Activated CD4-positive, alpha-beta T cell treated with anti-CD3 and anti-CD28 coated beads, Interleukin-2, amount 10 ng/mL, durations not matched to agents 7 days and 5 days (primary cell): ENCODE results near the gene ZNF3. TPM values are rescaled to one million over a fixed set of nuclear protein-coding genes. Genes with fewer than 3 reads are reported as not detected.

Experiments
- CTCF ChIA-PET: fragments of 350-600 bp; sonication (Branson Sonifier 250); formaldehyde crosslinking; loops from one replicate; lab custom pipeline; 2021; ENCODE audit warnings: antibody characterized with exemption; lab: Charles Lee
- POLR2A ChIA-PET: fragments of 350-600 bp; sonication (Branson Sonifier 250); formaldehyde crosslinking; loops from one replicate; lab custom pipeline; 2021; ENCODE audit warnings: antibody characterized with exemption; lab: Charles Lee
- DNase-seq: peaks from one replicate; pipeline ENCODE4 v3.0.0-alpha.2; 2020
- H3K27ac Mint-ChIP-seq: one replicate; pipeline ENCODE4 v1.8.0; 2021; ENCODE audit warnings: mild to moderate bottlenecking, moderate library complexity, mixed read lengths
- H3K27me3 Mint-ChIP-seq: one replicate; pipeline ENCODE4 v1.8.0; 2021; ENCODE audit warnings: mixed read lengths
- H3K36me3 Mint-ChIP-seq: one replicate; pipeline ENCODE4 v1.8.0; 2021; ENCODE audit warnings: low read depth, mixed read lengths
- H3K4me1 Mint-ChIP-seq: one replicate; pipeline ENCODE4 v1.8.0; 2021; ENCODE audit warnings: mixed read lengths
- H3K4me3 Mint-ChIP-seq: one replicate; pipeline ENCODE4 v1.8.0; 2021; ENCODE audit warnings: mild to moderate bottlenecking, moderate library complexity, mixed read lengths
- H3K9me3 Mint-ChIP-seq: one replicate; pipeline ENCODE4 v1.8.0; 2021; ENCODE audit warnings: mixed read lengths
- total RNA-seq, 2 experiments: library from RNA; stranded (reverse); gene quantifications; one replicate each; pipeline ENCODE4 v1.2.3, GENCODE V29; 2021

The ZNF3 gene
- total RNA-seq, 2 experiments from 2014 or later = 24.5 to 28.3 TPM

DNA sequence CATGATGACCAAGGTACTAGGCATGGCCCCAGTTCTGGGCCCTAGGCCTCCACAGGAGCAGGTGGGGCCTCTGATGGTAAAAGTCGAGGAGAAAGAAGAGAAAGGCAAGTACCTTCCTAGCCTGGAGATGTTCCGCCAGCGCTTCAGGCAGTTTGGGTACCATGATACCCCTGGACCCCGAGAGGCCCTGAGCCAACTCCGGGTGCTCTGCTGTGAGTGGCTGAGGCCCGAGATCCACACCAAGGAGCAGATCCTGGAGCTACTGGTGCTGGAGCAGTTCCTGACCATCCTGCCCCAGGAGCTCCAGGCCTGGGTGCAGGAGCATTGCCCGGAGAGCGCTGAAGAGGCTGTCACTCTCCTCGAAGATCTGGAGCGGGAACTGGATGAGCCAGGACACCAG lies 24.5 kb downstream of the ZNF3 start:
- no peaks in the 10 kb centered on the region for H3K27me3 Mint-ChIP-seq
- no peak for DNase-seq
- H3K4me3 Mint-ChIP-seq = no peak overlapping the region
- H3K27ac Mint-ChIP-seq = no peak overlapping the region
- H3K4me1 Mint-ChIP-seq = peaks cover 4% of the 10 kb centered on the region
- ChIA-PET POLR2A (no interaction called here), CTCF (interaction anchor here (0.5 to 1.4 kb wide), 2 partner anchors 19 to 31 kb away, joined by 4 to 6 read pairs; no protein-coding TSS in a partner anchor)
- no peaks in the 10 kb centered on the region for H3K9me3 Mint-ChIP-seq
- peaks cover 8% of the 10 kb centered on the region for H3K36me3 Mint-ChIP-seq

DNA sequence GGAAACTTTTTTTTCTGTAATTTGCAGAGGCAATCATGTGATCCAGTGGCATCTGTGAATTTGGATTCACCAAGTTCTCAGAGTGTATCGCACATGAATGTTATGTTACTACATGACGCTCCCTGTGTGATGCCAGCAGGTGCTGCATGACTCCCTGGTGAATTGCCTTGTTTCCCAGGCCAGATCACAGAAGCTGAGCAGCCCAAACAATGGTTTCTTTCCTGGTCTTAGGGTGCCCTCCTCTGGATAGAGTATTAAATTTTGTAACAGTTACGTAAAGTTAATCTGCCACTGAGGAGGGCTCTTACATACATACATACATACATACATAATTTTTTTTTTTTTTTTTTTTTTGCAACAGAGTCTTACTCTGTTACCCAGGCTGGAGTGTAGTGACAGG lies 28.3 kb downstream of the ZNF3 start:
- CTCF ChIA-PET = interaction anchor here (0.6 to 1.8 kb wide), 13 partner anchors 9 to 152 kb away, joined by 3 to 7 read pairs (median 4); no protein-coding TSS in a partner anchor
- no peaks in the 10 kb centered on the region for H3K9me3 Mint-ChIP-seq
- H3K36me3 Mint-ChIP-seq = peaks cover 4% of the 10 kb centered on the region
- peak; percentile 64 for DNase-seq
- H3K4me3 Mint-ChIP-seq = no peak overlapping the region
- H3K4me1 Mint-ChIP-seq = peaks cover 28% of the 10 kb centered on the region
- no peak overlapping the region for H3K27ac Mint-ChIP-seq
- POLR2A ChIA-PET = interaction anchor here (0.6 kb wide), 1 partner anchor 25 kb away, joined by 3 read pairs; no protein-coding TSS in a partner anchor
- H3K27me3 Mint-ChIP-seq = no peaks in the 10 kb centered on the region

DNA sequence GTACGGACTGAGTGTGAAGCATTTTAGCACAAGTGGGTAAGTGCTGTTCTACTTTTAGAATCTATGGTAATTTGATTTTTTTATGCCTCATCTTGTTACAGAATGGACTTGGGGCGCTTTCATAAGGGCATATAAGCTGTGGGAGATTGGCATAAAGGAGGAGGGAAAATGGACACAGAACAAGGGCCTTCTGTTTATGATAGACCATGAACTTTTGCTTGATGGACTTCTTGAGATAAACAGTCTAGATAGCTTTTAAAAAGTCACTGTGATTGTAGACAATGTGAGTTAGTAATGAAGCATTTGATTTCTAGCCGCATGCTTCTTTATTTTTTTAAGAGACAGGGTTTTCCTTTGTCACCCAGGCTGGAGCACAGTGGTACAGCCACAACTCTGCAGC lies 29.9 kb downstream of the ZNF3 start:
- DNase-seq = no peak
- Mint-ChIP-seq H3K4me3 (peak overlapping the region; percentile 15), H3K9me3 (no peaks in the 10 kb centered on the region), H3K4me1 (peaks cover 28% of the 10 kb centered on the region), H3K27me3 (no peaks in the 10 kb centered on the region), H3K36me3 (no peaks in the 10 kb centered on the region), H3K27ac (no peak overlapping the region)
- POLR2A ChIA-PET = no interaction called here
- CTCF ChIA-PET = interaction anchor here (1.3 to 1.8 kb wide), 4 partner anchors 12 to 58 kb away, joined by 4 to 6 read pairs (median 5); no protein-coding TSS in a partner anchor

DNA sequence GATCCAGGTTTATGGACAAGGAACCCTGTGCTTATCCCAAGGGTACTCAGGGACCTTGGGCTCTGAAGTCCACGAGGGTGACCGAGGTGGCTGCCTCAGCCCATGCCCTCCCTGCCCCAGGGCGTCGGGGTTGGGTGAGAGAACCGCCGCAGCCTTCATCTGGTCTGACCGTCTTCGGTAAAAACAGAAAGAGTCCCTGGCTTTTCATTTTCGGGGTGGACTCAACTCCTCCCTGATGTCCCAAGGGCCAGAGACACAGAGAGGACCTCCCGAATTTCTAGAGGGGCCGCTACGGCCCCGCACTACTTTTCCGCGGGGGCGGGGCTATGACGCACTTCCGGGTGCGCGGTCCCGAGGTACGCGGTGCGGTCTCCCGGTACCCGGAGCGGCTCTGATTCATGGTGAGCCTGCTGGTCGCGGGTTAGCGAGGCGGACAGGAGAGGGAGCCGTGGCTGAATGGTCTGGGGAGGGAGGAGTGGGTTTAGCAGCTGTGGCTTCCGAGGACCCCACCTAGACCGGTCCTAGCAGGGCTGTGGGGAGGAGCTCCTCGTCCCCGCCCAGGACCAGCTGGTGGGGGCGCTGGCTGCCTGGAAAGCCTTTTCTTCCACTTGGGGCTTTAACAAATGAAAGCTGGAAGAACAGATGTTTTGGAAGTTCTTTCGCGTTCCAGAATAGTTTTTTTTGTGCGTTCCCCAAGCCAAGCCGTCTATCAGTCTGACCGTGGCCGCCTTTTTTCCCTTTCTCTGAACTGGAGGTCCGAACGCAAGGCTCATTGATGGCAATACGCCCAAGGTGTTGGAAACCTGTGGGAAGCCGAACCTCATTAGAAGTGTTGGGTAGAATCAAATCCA lies 31.9 kb downstream of the ZNF3 start, which contains the start of gene ZSCAN21:
ZSCAN21 (plus strand) TSS at position 334 of the 851 bp plus-strand sequence. CDS start 7,233 bp downstream, outside the sequence.
- H3K36me3 Mint-ChIP-seq = no peaks in the 10 kb centered on the region
- H3K4me3 Mint-ChIP-seq = peak within 1 kb of the TSS; percentile 87
- ChIA-PET POLR2A (no interaction called here), CTCF (interaction anchor here (0.6 to 1.8 kb wide), 7 partner anchors 10 to 73 kb away, joined by 3 to 5 read pairs (median 4); partner anchors contain the start of genes AP4M1 and MCM7)
- H3K4me1 Mint-ChIP-seq = peaks cover 30% of the 10 kb centered on the region
- DNase-seq = peak; percentile 79
- no peaks in the 10 kb centered on the region for H3K9me3 Mint-ChIP-seq
- no peaks in the 10 kb centered on the region for H3K27me3 Mint-ChIP-seq
- H3K27ac Mint-ChIP-seq = peak within 1 kb of the TSS; percentile 97

GRCh38 chr7:100048680-100049079 lies 32.8 kb downstream of the ZNF3 start:
- Mint-ChIP-seq H3K27ac (peak overlapping the region; percentile 97), H3K27me3 (no peaks in the 10 kb centered on the region), H3K4me1 (peaks cover 30% of the 10 kb centered on the region), H3K36me3 (no peaks in the 10 kb centered on the region), H3K9me3 (no peaks in the 10 kb centered on the region), H3K4me3 (peak overlapping the region; percentile 87)
- CTCF ChIA-PET = interaction anchor here (1.2 to 1.8 kb wide), 2 partner anchors 52 to 72 kb away, joined by 3 to 5 read pairs; partner anchors contain the start of genes AP4M1 and MCM7
- DNase-seq = peak; percentile 8
- POLR2A ChIA-PET = no interaction called here

GRCh38 chr7:100044718-100045117 lies 36.8 kb downstream of the ZNF3 start:
- H3K9me3 Mint-ChIP-seq = no peaks in the 10 kb centered on the region
- H3K27ac Mint-ChIP-seq = no peak overlapping the region
- H3K36me3 Mint-ChIP-seq = peaks cover 6% of the 10 kb centered on the region
- H3K27me3 Mint-ChIP-seq = no peaks in the 10 kb centered on the region
- H3K4me3 Mint-ChIP-seq = no peak overlapping the region
- POLR2A ChIA-PET = no interaction called here
- DNase-seq = peak; percentile 25
- CTCF ChIA-PET = interaction anchor here (1.0 kb wide), 1 partner anchor 8 kb away, joined by 3 read pairs; no protein-coding TSS in a partner anchor
- peaks cover 28% of the 10 kb centered on the region for H3K4me1 Mint-ChIP-seq

DNA sequence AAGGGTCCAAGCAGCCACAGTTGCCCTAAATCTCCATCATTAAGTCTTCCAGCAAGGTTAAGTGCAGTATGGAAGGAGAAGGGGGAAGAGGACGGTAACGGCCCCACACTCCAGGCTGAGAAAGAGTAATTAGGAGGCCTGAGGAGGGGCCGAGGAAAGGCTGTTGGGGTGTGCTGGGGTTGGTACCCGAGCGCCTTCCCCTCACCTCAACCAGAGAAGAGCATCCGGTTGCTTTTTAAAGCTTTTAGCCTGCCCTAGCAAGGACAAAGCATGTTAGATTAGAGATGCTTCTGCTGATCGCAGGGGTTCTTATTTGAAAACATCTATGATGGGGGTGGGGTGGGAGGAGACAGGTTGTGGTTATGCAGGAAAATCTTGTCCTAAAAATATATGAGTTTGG lies 40.9 kb downstream of the ZNF3 start:
- DNase-seq = no peak
- no peaks in the 10 kb centered on the region for H3K27me3 Mint-ChIP-seq
- ChIA-PET CTCF (no interaction called here), POLR2A (no interaction called here)
- peaks cover 26% of the 10 kb centered on the region for H3K36me3 Mint-ChIP-seq
- H3K27ac Mint-ChIP-seq = no peak overlapping the region
- H3K9me3 Mint-ChIP-seq = no peaks in the 10 kb centered on the region
- peaks cover 20% of the 10 kb centered on the region for H3K4me1 Mint-ChIP-seq
- no peak overlapping the region for H3K4me3 Mint-ChIP-seq

DNA sequence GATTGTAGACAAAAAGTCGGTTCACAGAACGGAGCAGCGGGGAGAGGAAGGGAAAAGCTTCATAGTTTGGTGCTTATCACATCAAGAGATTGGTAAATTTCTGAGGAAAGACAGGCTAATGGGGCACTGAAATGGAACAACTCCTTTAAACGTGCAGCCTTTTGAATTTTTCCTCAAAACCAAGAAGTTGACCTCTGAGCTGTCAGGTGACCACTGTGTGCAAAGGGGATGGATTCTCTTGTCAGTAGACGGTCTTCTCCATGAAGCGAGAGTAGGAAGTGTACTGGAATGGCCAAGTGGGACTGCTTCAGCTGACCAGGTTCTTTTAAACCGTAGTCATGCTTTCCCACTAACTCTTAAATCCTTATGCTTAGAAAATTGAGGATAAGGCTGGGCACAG lies 43.2 kb downstream of the ZNF3 start:
- POLR2A ChIA-PET = no interaction called here
- Mint-ChIP-seq H3K4me1 (peaks cover 16% of the 10 kb centered on the region), H3K36me3 (peaks cover 48% of the 10 kb centered on the region), H3K27ac (no peak overlapping the region), H3K4me3 (no peak overlapping the region), H3K9me3 (peaks cover under 1% of the 10 kb centered on the region), H3K27me3 (no peaks in the 10 kb centered on the region)
- DNase-seq = no peak
- CTCF ChIA-PET = interaction anchor here (0.9 to 1.5 kb wide), 4 partner anchors 9 to 46 kb away, joined by 3 to 6 read pairs (median 4); no protein-coding TSS in a partner anchor

DNA sequence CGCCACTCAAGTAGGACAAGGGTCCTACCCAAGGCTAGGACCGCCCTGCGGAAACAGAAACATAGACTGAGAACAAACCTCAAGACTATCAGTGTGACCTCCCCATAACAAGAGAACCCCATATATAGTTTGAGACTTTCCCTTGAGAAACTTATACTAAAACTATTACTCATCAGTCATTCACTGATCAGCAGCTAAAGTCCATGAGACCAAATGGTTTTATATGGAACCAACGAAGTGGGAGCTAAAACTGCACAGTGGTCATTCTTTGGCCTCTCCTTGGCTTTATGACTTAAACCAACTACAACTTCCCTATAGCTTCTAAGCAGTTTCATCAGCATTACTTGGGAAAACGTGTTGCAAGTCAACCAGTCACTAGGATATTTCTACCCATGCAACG lies 45.6 kb downstream of the ZNF3 start:
- Mint-ChIP-seq H3K36me3 (peaks cover 59% of the 10 kb centered on the region), H3K4me1 (peaks cover 7% of the 10 kb centered on the region), H3K4me3 (no peak overlapping the region), H3K27me3 (no peaks in the 10 kb centered on the region), H3K27ac (no peak overlapping the region), H3K9me3 (peaks cover 2% of the 10 kb centered on the region)
- ChIA-PET CTCF (interaction anchor here (1.0 kb wide), 2 partner anchors 10 to 28 kb away, joined by 3 read pairs; no protein-coding TSS in a partner anchor), POLR2A (no interaction called here)
- DNase-seq = no peak

DNA sequence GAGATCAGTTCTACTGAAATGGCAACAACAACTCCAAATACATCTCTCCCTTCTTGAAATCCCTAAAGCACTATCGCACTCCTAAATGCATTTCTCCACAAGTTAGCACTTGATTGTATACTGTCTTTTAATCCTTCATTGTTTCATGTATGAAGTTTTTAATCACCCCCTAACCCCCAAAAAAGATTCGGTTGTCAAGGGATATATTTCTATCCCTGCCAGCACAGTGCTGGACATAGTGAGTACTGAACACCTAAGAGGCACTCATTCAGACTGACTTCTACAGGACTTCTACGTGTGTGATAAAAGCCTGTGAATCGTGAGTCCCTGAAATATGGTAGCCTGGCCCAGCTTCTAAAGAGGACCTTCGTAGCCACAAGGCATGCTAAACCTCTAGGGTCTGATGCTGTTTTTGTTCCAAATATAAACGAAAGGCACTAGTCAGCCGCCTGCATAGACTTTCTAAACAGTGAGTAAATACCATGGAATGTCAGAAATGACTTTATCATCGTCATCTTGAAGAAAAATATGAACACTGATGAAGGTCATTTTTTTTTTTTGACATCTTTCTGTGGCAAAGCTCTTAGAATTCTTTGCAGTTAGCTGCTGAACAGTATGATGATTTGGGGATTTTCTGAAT lies 46.5 kb downstream of the ZNF3 start:
- DNase-seq = no peak
- ChIA-PET POLR2A (no interaction called here), CTCF (no interaction called here)
- no peak overlapping the region for H3K4me3 Mint-ChIP-seq
- H3K36me3 Mint-ChIP-seq = peaks cover 67% of the 10 kb centered on the region
- H3K9me3 Mint-ChIP-seq = peaks cover 2% of the 10 kb centered on the region
- H3K4me1 Mint-ChIP-seq = no peaks in the 10 kb centered on the region
- H3K27ac Mint-ChIP-seq = no peak overlapping the region
- H3K27me3 Mint-ChIP-seq = no peaks in the 10 kb centered on the region

GRCh38 chr7:100033526-100033925 lies 48.0 kb downstream of the ZNF3 start:
- CTCF ChIA-PET = interaction anchor here (0.6 to 2.0 kb wide), 3 partner anchors 11 to 469 kb away, joined by 4 read pairs; no protein-coding TSS in a partner anchor
- POLR2A ChIA-PET = no interaction called here

GRCh38 chr7:100029596-100029995 lies 51.9 kb downstream of the ZNF3 start:
- no peaks in the 10 kb centered on the region for H3K27me3 Mint-ChIP-seq
- peaks cover 53% of the 10 kb centered on the region for H3K36me3 Mint-ChIP-seq
- ChIA-PET CTCF (interaction anchor here (1.1 to 1.6 kb wide), 4 partner anchors 8 to 34 kb away, joined by 3 to 5 read pairs (median 4); partner anchors contain the start of gene ZSCAN21), POLR2A (no interaction called here)
- H3K27ac Mint-ChIP-seq = peak overlapping the region; percentile 10
- H3K4me1 Mint-ChIP-seq = peaks cover 5% of the 10 kb centered on the region
- H3K9me3 Mint-ChIP-seq = peaks cover 2% of the 10 kb centered on the region
- H3K4me3 Mint-ChIP-seq = no peak overlapping the region
- no peak for DNase-seq

More at GRCh38 chr7:100033526-100033925, 48.0 kb downstream of the ZNF3 start:
- Mint-ChIP-seq H3K27ac (no peak overlapping the region), H3K36me3 (peaks cover 65% of the 10 kb centered on the region), H3K27me3 (no peaks in the 10 kb centered on the region), H3K4me1 (no peaks in the 10 kb centered on the region), H3K9me3 (peaks cover 2% of the 10 kb centered on the region), H3K4me3 (no peak overlapping the region)
- DNase-seq = no peak
